Upper lobe of left lung (tissue), 6 donors: Measurements from ENCODE around the gene RASGRF1. TPM values are rescaled to one million over a fixed set of nuclear protein-coding genes. Genes with fewer than 3 reads are reported as not detected.

Experiments used
- ATAC-seq, 2 donors: fragments of 200-7000 bp; cut with Tn5 transposase; one replicate each; pipeline ENCODE4 v1.9.1; 2022; ENCODE audit warnings: mild to moderate bottlenecking in 2 of 2, moderate library complexity in 2 of 2; ENCODE audit not compliant: low FRiP score in 2 of 2
- DNase-seq, 2 donors: peaks; one replicate each; pipeline ENCODE4 v3.0.0-alpha.2; 2019 to 2020
- H3K27ac ChIP-seq, 4 donors: fragments of 200-600 bp; sonication (generic); one replicate each; pipeline ENCODE4 v1.5.1; 2016 to 2019
- H3K27me3 ChIP-seq, 4 donors: fragments of 200-600 bp; sonication (generic); one replicate each; pipeline ENCODE4 v1.5.1; 2017 to 2019
- H3K36me3 ChIP-seq, 4 donors: fragments of 200-600 bp; sonication (generic); one replicate each; pipeline ENCODE4 v1.5.1; 2016 to 2019
- H3K4me1 ChIP-seq, 4 donors: fragments of 200-600 bp; sonication (generic); one replicate each; pipeline ENCODE4 v1.5.1; 2018 to 2019
- H3K4me3 ChIP-seq, 4 donors: fragments of 200-600 bp; sonication (generic); one replicate each; pipeline ENCODE4 v1.5.1; 2017 to 2019; ENCODE audit warnings: mild to moderate bottlenecking in 2 of 4, moderate library complexity in 1 of 4
- H3K9me3 ChIP-seq, 4 donors: fragments of 200-600 bp; sonication (generic); one replicate each; pipeline ENCODE4 v1.5.1; 2018 to 2019
- EP300 ChIP-seq, 4 donors: sonication (generic); formaldehyde crosslinking; IDR thresholded peaks; one replicate each; pipeline ENCODE4 v1.5.1; 2017; ENCODE audit warnings: antibody characterized with exemption in 4 of 4, control low read depth in 2 of 4
- POLR2A ChIP-seq, 4 donors: fragments of 450-650 bp; IDR thresholded peaks; one replicate each; pipeline ENCODE4 v1.5.1; 2016 to 2017; ENCODE audit warnings: antibody characterized with exemption in 4 of 4, mild to moderate bottlenecking in 2 of 4
- POLR2AphosphoS5 ChIP-seq, 2 donors: sonication (generic); formaldehyde crosslinking; IDR thresholded peaks; one replicate each; pipeline ENCODE4 v1.5.1; 2017; ENCODE audit warnings: antibody characterized with exemption in 2 of 2
- WGBS, 2 donors: methylation state at CpG; one replicate each; pipeline ENCODE4 v1.1.5; 2017 to 2018; 5-methylcytosine and 5-hydroxymethylcytosine counted together
- total RNA-seq, 6 donors: library from RNA; depleted of rRNA in 4 of 6; stranded (reverse); fragments of >200 nt in 4 of 6; gene quantifications; one replicate each; pipeline versions ENCODE4 v1.1.0 to v1.2.1, GENCODE V29; 2016 to 2021
- TF ChIP-seq, protein P1 (sequence below), 6 experiments: fragments of 450-650 bp in 4 of 6; fragments of 200-600 bp in 2 of 6; sonication (generic) in 2 of 6; IDR thresholded peaks; one replicate each; pipeline ENCODE4 v1.5.1; 2016 to 2019; ENCODE audit warnings: antibody characterized with exemption in 6 of 6
- donor health status: DM: no; HTN: no; CAD: no; lungs with moderate emphysema.
- donor health status: DM: no; HTN: yes; CAD: no; lungs with severe emphysema.

RASGRF1 gene
- total RNA-seq, 6 donors from 2014 or later: 27.2 to 64.6 (median 54.7) TPM

DNA sequence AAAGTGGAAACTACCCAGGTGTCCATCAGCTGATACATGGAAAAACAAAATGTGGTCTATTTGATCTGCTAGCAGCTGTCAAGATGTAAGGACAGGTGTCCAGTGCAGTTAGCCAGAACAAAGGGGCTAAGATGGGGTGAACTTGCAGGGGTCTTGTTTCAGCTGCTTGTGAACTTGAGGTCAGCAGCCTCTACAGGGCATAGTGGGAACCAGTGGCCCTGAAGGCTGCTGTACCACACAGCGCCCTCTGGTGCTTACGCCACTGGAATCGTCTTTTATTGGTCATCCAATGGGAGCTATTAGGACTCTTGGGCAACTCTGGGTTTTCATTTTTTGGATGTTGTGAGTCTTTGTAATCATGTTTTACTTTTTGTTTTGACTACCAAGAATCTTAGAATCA is 83.5 kb downstream of the RASGRF1 start:
- Histone ChIP-seq H3K27me3 (no peaks in the 10 kb centered on the region), H3K27ac (no peak overlapping the region), H3K9me3 (no peaks in the 10 kb centered on the region), H3K4me3 (no peak overlapping the region), H3K4me1 (peaks cover 0 to 16% (median 12%) of the 10 kb centered on the region in 4 donors), H3K36me3 (no peaks in the 10 kb centered on the region)
- 47 to 52% methylated on average over 3 of the region's 3 CpGs for WGBS, 2 donors
- DNase-seq (peak in 1 of 2 donors; percentile 63), ATAC-seq (peak in 1 of 2 donors; percentile 57)
- no peak for TF ChIP-seq POLR2A (IDR thresholded peaks at IDR 0.05)
- TF ChIP-seq, protein P1, sequence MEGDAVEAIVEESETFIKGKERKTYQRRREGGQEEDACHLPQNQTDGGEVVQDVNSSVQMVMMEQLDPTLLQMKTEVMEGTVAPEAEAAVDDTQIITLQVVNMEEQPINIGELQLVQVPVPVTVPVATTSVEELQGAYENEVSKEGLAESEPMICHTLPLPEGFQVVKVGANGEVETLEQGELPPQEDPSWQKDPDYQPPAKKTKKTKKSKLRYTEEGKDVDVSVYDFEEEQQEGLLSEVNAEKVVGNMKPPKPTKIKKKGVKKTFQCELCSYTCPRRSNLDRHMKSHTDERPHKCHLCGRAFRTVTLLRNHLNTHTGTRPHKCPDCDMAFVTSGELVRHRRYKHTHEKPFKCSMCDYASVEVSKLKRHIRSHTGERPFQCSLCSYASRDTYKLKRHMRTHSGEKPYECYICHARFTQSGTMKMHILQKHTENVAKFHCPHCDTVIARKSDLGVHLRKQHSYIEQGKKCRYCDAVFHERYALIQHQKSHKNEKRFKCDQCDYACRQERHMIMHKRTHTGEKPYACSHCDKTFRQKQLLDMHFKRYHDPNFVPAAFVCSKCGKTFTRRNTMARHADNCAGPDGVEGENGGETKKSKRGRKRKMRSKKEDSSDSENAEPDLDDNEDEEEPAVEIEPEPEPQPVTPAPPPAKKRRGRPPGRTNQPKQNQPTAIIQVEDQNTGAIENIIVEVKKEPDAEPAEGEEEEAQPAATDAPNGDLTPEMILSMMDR (IDR thresholded peaks at IDR 0.05): peak in 5 of 6 experiments; percentile 14 to 78 (median 24)

DNA sequence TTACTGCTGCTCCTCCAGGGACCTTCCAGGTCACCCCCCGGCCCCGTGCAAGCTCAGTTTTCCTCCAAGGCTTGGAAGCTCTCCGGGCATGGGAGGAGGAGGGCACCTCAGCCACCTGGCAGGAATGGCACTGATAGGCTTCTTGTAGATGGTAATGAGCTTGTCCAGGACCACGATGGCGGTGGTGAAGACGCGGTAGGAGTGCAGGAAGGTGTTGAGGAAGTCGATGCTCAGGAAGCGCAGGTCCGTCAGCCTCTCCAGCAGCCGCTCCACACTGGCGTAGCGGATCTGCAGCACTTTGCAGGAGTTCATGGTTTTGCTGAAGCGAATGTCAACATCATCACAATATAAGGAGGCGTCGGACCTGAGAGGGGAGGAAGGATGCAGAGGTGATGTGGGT is 84.5 kb downstream of the RASGRF1 start:
- Histone ChIP-seq H3K36me3 (no peaks in the 10 kb centered on the region), H3K9me3 (no peaks in the 10 kb centered on the region), H3K4me3 (no peak overlapping the region), H3K27me3 (no peaks in the 10 kb centered on the region), H3K27ac (no peak overlapping the region), H3K4me1 (peaks cover 0 to 16% (median 12%) of the 10 kb centered on the region in 4 donors)
- DNase-seq: peak in 1 of 2 donors; percentile 34
- no peak for ATAC-seq
- 89 to 90% methylated on average over 13 to 16 of the region's 16 CpGs for WGBS, 2 donors
- TF ChIP-seq POLR2A (IDR thresholded peaks at IDR 0.05) (no peak), POLR2AphosphoS5 (IDR thresholded peaks at IDR 0.05) (no peak), EP300 (IDR thresholded peaks at IDR 0.05) (no peak)
- TF ChIP-seq, protein P1 (IDR thresholded peaks at IDR 0.05): no peak

DNA sequence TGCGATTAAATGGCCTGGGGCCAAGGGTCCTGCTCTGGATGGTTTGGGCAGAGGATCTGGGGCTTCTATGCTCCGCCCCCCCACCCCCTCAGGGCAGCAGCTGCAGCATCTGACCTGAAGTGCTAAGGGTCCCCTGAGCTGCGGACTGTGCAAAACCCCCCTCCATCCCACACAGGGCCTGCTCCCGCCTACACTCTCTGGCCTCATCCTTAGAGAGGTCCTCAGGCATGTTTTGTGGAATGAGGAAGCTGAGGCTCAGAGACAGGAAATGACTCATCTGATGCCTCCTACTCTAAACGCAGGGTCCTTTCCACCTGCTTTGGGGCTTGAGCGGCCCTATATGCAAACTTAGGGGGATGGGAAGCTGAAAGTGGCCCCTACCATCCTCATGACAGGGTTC is 86.2 kb downstream of the RASGRF1 start:
- H3K4me1 ChIP-seq: peaks cover 0 to 16% (median 12%) of the 10 kb centered on the region in 4 donors
- TF ChIP-seq POLR2AphosphoS5 (IDR thresholded peaks at IDR 0.05) (peak in 1 of 2 donors; percentile 15), EP300 (IDR thresholded peaks at IDR 0.05) (no peak)
- H3K27ac ChIP-seq: peak overlapping the region in 1 of 4 donors; percentile 25
- no peaks in the 10 kb centered on the region for H3K36me3 ChIP-seq
- ATAC-seq: peak; percentile 41 to 82
- H3K4me3 ChIP-seq: no peak overlapping the region
- DNase-seq: peak in 1 of 2 donors; percentile 54
- 39% methylated on average over 6 of the region's 6 CpGs; no CpG with 5 or more reads in 1 of the 2 donors for WGBS, 2 donors
- no peaks in the 10 kb centered on the region for H3K9me3 ChIP-seq
- H3K27me3 ChIP-seq: no peaks in the 10 kb centered on the region

DNA sequence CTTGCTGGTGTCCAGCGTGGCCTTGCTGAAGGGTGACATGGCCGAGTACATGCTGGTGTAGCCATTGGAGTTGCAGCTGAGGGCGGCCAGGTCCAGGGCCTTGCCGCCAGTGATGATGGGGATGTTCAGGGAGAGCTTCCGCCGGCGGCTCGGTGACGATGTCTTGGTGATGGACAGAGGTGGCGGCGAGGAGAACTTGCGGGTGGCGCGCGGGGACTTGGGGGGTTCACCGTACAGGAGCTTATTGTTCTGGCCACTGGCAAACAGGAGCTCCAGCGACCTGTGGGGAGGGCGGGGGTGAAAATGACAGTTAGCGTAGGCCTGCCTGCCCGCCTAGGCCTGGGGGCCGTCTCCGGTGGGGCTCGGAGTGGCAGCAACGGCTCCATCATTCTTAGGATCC is 86.7 kb downstream of the RASGRF1 start:
- Histone ChIP-seq H3K4me3 (no peak overlapping the region), H3K27me3 (no peaks in the 10 kb centered on the region), H3K27ac (no peak overlapping the region), H3K4me1 (peaks cover 0 to 16% (median 12%) of the 10 kb centered on the region in 4 donors), H3K9me3 (no peaks in the 10 kb centered on the region), H3K36me3 (no peaks in the 10 kb centered on the region)
- TF ChIP-seq POLR2AphosphoS5 (IDR thresholded peaks at IDR 0.05): no peak
- no peak for TF ChIP-seq EP300 (IDR thresholded peaks at IDR 0.05)
- TF ChIP-seq POLR2A (IDR thresholded peaks at IDR 0.05): no peak
- TF ChIP-seq, protein P1 (IDR thresholded peaks at IDR 0.05): no peak
- DNase-seq (peak in 1 of 2 donors; percentile 82), ATAC-seq (no peak)
- 95 to 97% methylated on average over 13 to 24 of the region's 24 CpGs for WGBS, 2 donors

DNA sequence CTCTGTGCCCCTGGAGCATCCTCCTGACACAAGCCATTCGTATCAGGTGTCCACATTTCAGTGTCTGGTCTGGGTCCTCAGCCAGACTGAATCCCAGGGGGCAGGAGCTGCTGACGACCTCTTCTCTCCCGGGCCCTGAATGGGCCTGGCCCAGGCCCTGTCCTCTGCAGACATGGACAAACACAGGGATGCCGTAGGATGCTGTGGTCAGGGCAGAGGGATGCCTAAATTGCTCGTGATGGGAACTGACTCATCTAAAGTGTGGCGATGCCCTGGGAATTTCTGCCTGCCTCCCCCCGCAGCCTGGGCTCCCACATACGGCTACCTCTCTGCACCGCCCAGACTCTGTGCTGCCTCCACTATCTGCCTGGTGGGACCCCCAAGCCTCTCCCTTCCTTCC is 87.3 kb downstream of the RASGRF1 start:
- WGBS, 2 donors: 86 to 92% methylated on average over 9 of the region's 9 CpGs

More for the DNA sequence above, 87.3 kb downstream of the RASGRF1 start:
- DNase-seq: no peak
- ATAC-seq: no peak
- Histone ChIP-seq H3K27ac (no peak overlapping the region), H3K4me3 (no peak overlapping the region), H3K4me1 (peaks cover 0 to 17% (median 15%) of the 10 kb centered on the region in 4 donors), H3K9me3 (no peaks in the 10 kb centered on the region), H3K27me3 (no peaks in the 10 kb centered on the region), H3K36me3 (no peaks in the 10 kb centered on the region)
- TF ChIP-seq POLR2A (IDR thresholded peaks at IDR 0.05): no peak
- TF ChIP-seq POLR2AphosphoS5 (IDR thresholded peaks at IDR 0.05): no peak
- TF ChIP-seq, protein P1 (IDR thresholded peaks at IDR 0.05): no peak
- TF ChIP-seq EP300 (IDR thresholded peaks at IDR 0.05): no peak
